ENCODE measurements around the gene SPESP1.

GRCh38 chr15:68887120-68887519 lies 43.2 kb upstream of the SPESP1 start:
- TF ChIP-seq CTCF (IDR thresholded peaks at IDR 0.05 in 4 of 5, conservative IDR thresholded peaks at IDR 0.05 in 1 of 5) (no peak), POLR2A (IDR thresholded peaks at IDR 0.05) (no peak)

Data from gastrocnemius medialis (tissue), 4 donors.